ENCODE data around the gene DIABLO.
"Not testable (repeated sequence)": the region's sequence is repeated elsewhere in the genome, so short reads cannot be mapped to it uniquely, and the experiment has no call there.

DIABLO gene

DNA sequence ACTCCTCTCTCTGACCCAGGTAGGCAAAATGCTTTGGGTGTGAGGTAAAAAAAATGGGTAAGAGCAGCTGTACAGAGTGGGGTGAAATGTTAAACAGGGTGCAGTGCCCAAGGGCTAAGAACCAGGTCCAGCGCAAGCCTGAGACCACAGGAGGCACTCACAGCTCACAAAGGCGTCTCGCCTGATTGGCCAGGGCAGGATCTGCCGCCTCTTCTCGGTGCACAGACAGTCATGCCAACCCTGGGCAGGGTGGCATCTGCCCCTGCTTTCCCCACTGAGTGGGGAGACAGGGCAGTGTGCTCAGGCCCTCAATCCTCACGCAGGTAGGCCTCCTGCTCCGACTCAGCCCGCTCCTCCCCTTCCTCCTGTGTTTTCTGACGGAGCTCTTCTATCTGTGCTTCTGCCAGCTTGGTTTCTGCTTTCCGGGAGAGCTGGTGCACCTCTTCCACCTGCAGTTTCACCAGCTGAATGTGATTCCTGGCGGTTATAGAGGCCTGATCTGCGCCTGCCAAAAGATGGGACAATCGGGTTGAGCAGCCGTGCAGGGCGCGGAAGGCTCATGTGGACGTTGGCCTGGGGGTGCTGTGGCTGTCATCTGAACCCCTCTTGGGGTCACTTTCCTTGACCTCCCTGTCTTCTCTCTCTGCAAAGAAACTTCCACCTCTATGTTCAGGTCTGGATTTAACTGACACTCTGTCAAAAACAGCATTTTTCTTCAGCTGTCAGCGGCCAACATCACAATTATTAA, 17.6 kb downstream of the DIABLO start:
- DNase-seq, result no peak

DNA sequence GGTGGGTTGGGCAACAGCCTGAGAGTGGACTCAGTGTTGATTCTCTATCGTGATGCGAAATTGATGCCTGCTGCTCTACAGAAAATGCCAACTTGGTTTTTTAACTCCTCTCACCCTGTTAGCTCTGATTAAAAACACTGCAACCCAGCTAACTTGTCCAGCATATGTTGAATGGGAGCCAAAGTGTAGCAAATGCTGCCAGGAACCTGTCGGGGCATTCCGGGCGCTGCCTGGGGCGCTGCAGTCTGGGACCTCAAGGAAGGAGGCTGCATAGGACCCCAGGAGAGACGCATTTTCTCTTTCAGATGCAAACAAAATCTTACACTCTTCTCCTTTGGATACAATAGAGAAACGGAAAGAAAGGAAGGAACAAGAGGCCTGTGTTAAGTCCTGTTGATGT, 18.5 kb downstream of the DIABLO start:
- DNase-seq, result no peak

DNA sequence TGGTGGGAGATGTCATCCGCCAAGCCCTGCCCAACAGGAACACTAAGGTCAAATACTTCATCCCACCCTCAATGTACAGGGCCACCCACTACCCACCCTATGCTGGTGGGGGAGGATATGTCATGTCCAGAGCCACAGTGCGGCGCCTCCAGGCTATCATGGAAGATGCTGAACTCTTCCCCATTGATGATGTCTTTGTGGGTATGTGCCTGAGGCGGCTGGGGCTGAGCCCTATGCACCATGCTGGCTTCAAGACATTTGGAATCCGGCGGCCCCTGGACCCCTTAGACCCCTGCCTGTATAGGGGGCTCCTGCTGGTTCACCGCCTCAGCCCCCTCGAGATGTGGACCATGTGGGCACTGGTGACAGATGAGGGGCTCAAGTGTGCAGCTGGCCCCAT, 18.9 kb downstream of the DIABLO start:
- DNase-seq, result no peak

DNA sequence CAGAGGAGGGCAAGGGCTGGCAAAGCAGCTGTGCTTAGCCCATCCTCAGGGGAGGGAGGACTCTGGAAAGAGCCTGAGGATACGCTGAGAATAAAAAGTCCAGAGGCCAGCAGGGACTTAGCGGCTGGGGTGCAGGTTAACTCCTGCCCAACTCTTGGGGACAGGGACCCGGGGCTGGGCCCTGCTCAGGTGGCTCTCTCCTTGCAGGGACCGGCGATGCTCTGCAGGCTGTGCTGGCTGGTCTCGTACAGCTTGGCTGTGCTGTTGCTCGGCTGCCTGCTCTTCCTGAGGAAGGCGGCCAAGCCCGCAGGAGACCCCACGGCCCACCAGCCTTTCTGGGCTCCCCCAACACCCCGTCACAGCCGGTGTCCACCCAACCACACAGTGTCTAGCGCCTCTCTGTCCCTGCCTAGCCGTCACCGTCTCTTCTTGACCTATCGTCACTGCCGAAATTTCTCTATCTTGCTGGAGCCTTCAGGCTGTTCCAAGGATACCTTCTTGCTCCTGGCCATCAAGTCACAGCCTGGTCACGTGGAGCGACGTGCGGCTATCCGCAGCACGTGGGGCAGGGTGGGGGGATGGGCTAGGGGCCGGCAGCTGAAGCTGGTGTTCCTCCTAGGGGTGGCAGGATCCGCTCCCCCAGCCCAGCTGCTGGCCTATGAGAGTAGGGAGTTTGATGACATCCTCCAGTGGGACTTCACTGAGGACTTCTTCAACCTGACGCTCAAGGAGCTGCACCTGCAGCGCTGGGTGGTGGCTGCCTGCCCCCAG, 19.6 kb downstream of the DIABLO start:
- DNase-seq, result no peak

DNA sequence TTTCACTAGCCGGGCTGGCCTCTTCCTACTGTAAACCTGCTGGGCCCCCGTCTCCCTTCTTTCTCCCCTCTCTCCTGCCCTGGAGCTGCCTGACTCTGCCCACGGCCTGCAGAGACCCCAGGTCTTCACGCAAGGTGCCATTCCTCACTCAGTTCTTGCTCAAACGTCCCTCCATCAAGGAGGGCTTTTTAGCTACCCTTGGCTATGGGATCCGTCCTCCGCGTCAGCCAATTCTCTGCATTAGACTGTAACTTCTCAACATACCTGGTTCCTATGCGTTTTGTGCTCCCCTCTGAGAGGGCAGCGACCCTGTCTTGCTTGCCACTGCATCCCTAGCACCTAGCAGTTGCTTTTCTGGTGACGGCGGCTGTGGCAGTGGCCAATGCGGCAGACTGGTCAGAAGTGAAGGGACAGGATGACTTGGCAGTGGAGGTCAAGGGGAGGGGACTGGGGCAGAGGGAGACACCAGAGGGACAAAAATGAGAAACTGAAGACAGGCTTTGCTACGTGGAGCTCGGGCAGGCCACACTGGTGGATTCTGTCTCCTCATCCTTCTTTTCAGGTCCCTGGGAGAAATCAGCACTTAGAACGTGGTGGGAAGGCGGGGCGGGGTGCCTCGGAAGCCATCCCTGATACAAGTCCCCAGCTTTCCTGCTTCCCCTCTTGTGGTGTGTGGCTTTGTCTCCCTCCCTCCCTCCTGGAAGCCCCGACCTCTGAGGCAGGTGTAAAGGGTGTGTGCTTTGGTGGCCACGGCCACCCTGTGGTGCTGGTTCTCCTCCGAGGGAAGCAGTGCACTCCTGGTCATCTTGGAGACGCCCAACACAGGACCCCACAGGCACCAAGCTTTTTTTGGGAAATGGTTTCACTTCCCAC, 20.6 kb downstream of the DIABLO start:
- no peak for DNase-seq

DNA sequence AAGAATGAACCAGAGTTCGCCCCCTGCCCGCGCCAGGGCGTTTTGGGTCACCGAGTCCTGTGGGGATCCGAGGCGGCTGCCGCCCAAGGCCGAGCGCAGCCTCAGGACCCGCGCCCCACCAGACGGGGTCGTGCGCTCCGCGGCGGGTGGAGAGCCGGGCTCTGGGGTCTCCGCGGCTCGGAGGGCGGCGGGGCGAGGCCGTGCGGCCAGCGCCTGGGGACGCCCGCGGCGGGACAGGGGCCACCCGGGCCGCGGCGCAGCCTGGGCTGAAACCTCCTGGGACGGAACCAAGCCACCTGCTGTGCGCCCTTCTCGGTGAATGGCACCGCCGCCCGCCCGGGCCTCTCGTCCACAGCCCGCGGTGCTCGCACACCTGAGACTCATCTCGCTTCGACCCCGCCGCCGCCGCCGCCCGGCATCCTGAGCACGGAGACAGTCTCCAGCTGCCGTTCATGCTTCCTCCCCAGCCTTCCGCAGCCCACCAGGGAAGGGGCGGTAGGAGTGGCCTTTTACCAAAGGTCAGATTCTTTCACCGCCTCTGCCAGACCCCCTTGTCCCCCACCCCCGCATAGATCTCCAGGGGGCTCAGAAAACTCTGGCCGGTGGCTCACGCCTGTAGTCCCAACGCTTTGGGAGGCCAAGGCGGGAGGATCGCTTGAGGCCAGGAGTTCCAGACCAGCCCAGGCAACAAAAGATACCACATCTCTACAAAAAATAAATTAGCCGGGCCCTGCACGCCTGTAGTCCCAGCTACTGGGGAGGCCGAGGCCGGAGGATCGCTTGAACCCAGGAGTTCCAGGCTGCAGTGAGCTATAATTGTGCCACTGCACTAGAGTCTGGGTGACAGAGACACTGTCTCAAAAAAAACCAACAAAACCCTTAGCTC, 21.4 kb downstream of the DIABLO start:
- no peak for DNase-seq

DNA sequence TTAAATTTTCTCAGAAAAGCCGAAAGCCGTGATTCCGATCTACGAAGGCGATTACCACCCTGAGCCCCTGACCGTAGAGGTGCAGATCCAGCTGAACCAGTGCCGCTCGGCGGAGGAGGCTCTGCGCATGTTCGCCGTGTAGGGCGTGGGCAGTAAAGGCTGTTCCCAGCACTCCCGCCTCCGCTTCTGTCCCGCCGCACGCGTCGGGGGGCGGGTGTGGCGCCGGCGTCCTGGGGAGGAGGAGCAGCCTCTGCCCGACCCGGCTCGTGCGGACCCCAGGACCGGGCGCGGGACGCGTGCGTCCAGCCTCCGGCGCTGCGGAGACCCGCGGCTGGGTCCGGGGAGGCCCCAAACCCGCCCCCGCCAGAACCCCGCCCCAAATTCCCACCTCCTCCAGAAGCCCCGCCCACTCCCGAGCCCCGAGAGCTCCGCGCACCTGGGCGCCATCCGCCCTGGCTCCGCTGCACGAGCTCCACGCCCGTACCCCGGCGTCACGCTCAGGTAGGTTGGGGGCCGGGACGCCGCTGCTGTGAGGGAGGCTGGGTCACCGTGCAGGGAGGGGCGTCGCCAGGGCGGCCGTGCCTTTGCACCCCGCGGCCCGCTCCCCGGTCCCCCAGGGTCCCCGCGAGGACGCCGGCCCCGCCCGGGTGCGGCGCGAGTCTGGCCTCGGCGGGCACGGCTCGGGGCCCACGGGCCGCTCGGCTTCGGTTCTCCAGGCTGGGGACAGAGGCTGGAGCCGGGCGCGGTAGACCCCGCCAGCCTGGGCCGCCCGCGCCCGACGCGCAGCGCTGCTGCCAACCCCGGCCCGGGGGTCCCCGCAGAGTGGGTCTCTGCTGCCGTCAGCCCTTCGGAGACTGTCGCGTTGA, 22.3 kb downstream of the DIABLO start, which contains the start of gene B3GNT4:
TSS of gene B3GNT4 (plus strand) at position 409 of the 866 bp plus-strand sequence. CDS start 910 bp downstream, outside the sequence.
- peak in 1 of 2 experiments; percentile 19 for DNase-seq

DNA sequence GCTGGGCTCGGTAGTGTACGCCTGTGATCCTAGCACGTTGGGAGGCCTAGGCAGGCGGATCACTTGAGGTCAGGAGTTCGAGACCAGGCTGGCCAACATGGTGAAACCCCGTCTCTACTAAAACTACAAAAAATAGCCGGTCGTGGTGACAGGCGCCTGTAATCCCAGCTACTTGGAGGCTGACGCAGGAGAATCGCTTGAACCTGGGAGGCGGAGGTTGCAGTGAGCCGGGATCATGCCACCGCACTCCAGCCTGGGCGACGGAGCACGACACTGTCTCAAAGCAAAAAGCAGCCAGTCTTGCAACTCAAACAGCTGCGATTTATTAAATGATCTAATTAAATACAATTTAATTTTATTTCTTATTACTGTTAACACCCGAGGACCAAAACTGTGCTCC, 23.0 kb downstream of the DIABLO start:
- not testable (repeated sequence) for DNase-seq

DNA sequence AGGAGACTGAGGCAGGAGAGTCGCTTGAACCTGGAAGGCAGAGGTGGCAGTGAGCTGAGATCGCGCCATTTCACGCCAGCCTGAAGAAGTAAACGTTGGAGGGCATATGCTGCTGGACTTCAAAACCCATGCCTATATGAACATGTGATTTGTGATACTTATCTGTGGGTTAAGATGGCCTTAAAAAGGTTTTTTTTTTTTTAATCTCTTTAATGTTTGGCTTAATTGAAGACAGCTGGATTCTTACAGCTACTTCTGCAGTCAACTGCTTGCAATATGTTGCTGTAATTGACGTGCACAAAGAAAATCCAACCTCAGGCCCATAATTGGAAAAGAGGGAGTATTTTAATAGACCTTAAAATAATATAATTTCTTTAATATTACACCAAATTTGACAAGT, 23.8 kb downstream of the DIABLO start:
- no peak for DNase-seq

DNA sequence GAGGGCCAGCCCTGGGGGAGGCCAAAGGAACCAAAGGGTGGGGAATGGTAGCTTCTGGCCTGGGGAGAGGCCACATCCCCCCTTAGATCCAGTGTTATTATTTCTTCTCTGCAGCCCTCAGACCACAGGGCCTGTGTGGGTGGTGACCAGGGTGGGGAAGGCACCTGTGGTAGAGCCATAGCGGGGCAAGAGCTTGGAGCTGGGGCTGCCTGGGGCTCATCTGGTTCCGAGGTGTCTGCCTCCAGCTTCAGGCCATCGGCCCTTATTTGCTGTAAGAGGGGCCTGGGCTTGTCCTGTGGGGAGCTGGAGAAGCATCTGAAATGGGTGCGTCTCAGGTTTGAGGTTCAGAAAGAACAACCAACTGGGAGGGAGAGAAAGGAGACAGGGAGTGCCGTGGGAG, 24.5 kb downstream of the DIABLO start:
- no peak for DNase-seq

DNA sequence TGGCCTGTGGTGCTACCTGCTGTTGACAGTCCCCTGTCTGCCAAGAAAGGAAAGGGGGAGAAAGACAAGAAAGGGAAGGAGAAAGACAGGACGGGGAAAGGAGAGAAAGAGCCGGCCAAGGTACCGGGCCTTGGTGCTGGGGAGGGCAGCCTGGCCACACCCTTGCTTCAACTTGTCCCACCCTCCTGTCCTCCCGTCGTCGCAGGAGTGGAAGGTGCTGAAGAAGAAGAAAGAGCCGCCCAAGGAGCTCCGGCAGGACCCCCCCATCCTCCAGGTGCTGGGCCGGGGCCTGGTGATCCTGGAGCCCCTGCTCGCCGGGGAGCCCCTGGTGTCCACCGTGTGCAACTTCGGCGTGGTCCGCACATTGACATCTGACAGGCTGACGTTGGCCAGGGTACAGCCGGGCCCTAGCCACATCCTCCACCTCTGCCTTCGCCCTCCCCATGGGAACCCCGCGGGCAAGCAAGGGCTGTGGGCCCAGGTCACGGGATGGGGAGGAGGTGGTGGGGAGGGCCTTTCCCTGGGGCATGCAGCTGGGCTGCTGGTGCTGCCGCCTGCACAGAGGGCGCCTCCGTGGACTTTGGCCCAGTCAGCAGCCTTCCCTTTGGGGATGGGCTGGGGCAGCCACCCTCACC, 25.2 kb downstream of the DIABLO start:
- no peak for DNase-seq

DNA sequence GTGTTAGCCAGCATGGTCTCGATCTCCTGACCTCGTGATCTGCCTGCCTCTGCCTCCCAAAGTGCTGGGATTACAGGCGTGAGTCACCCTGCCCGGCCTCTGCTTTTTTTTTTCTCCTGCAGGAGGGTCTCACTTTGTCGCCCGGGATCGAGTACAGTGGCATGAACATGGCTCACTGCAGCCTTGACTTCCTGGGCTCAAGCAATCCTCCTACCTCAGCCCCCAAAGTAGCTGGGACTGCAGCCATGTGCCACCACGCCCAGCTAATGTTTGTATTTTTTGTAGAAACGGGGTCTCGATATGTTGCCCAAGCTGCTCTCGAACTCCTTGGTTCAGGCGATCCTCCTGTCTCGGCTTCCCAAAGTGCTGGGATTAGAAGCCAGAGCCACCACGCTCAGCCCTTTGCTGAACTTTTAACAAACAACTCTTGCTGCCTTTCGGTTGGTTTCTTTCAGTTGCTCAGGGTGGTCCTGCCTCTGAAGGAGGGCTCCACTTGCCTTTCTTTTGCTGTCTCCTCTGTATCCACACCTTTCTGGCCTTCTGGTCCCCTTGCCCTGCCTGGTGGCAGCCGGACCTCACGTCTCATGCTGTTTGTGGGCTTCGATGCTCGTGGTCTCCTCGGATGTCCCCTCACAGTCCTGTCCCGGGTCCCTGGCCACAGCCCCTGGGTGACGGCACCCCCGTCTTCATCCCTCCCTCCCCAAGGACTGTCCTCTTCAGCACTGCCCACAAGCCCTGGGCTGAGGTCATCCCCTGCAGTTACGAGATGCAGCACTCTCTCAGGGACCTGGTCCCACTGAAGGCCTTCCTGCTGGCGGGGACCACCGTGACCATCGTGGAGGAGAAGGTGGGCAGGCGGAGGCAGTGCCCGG, 26.1 kb downstream of the DIABLO start:
- DNase-seq, result no peak

DNA sequence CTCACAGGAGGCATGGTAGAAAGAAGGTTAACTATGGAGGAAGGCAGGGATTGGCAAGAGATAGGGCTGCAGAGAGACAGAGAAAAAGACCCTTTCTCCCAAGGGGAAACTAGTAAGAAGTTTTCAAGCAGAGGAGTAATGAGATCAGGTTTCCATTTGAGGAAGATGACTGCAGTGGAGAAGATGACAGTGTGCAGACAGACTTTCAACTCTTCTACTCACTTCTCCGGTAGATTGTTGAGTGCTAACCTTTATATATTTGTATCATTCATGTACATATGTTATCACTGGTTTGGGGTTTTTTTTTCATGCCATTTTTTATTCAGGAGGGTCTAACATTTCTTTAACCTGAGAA, 28.3 kb downstream of the DIABLO start:
- no peak for DNase-seq

DNA sequence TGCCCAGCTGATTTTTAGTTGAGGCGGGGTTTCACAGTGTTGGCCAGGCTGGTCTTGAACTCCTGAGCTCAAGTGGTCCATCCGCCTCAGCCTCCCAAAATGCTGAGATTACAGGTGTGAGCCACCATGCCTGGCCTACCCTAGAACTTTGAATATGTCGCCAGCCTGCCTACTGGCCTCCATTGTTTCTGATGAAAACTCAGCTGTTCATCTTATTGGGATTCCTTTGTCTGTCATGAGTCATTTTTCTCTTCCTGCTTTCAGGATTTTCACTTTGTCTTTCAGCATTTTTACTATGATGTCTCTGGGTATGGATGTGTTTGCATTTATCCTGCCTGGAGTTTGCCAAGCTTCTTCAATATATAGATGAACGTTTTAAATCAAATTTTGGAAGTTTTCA, 30.4 kb downstream of the DIABLO start:
- no peak for DNase-seq

DNA sequence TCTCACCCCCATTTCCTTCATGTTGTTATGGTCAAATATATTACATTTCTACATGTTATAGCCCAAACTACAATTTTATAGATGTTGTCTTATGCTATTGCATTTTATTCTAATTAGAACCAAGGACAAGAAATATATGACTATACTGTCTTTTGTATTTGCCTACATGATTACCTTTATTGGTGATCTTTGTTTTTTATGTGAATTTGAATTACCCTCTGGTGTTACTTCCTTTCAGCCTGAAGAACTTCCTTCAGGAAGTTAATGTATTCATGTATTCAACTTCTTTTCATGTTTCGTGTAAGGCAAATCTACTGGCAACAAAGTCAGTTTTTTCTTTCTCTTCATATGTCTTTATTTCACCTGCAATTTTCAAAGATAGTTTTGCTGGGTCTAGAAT, 31.0 kb downstream of the DIABLO start:
- no peak for DNase-seq

DNA sequence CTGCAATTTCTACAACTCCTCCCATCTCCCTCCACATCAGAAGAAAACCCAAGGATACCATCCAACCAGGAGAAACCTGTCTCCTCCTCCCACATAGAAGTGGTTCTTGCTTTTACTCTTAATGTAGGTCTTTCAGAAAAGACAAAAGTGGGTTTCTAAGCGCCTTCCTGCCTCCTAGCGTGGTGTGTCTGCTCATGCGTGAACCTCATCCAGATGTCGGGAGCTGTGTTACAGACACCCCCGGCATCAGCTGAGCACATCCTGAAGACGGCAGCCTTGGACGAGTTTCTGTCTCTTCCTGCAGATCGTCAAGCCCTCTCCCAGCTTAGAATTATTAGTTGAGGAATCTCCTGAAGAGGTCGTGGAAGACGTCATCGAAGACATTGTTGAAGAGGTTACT, 33.4 kb downstream of the DIABLO start:
- DNase-seq, result no peak

DNA sequence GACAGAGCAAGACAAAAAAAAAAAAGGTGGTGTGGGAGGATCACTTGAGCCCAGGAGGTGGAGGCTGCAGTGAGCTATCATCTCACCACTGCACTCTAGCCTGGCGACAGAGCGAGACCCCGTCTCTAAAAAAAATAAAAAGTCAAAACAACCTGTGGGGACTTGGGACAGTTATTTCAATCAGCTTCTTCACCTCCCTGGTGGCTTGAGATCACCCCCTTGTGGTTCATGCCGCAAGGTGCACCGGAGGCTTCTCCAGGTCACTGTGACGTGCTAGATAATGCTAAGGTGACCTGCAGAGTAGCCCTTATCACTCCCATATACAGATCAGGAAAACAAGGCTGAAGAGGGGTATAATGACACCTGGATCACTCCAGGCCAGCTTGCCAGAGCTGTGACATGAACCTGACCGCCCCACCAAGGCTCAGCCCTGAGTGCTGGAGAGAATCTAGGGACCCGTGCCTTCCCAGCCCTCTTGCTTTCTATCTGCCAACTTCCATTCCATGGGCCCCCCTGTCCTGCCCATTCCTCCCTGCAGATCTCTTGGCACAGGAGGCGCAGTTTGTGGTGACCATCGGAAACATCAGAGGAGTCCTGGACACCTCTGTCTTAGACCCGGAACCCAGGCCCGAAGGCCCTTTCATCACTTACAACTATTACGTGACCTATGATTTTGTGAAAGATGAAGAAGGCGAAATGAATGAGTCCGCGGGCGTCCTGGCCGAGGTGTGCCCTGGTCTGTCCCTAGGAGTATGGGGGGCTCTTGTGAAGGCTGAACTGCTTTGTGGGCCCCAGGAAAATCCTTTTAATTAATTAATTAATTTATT, 34.8 kb downstream of the DIABLO start:
- DNase-seq, result no peak

DNA sequence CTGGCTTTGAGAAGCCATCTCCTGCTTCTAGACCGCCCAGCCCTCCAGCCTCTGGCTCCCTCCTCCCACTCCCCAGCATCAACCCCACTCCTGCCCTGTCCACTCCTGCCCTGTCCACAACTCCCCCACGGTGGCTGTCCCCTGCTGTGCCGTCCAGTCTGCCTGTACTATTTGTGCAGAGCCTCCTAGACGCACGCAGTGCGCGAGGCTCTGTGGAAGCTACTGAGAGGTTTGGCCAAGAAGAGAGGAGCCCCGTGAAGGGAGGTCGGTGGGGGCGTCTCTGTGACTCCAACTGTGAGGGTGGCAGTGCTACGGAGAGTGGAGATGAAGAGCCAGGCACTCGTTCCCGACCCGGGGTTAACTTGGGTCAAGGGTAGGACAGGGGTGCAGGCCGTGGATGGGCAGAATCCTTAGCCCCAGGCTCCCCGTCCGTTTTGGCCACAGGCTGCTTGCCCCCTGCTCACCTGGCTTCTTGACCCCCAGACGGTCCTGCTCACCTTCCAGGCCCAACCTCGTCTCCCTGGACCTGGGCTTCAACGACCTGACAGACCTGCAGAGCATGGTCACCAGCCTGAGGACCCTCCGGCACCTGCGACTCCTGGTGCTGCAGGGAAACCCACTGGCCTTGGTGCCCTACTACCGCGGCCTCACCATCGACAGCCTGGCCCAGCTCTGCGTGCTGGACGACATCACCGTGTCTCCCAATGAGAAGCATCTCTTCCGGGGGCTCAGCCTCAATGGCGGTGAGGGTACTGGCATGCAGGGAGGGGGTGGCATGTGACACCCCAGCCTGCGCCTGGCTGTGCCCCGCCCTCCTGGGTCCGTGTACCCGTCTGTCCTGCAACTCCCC, 36.0 kb downstream of the DIABLO start:
- DNase-seq, result no peak
